ENCODE results near the gene CLEC3A.

The CLEC3A gene

GRCh38 chr16:77995843-77996455, 26.4 kb upstream of the CLEC3A start:
- Histone ChIP-seq H3K4me3 (ENCODE audit: low read length) (no peak overlapping the region), H3K9ac (ENCODE audit: low read length) (no peak overlapping the region)

GRCh38 chr16:77998350-77999023, 23.9 kb upstream of the CLEC3A start:
- Histone ChIP-seq H3K9ac (ENCODE audit: low read length) (no peak overlapping the region), H3K4me3 (ENCODE audit: low read length) (no peak overlapping the region), H3K36me3 (ENCODE audit: control insufficient read depth, insufficient read depth, low read length) (no peaks in the 10 kb centered on the region), H3K27me3 (ENCODE audit: control insufficient read depth, insufficient read depth, low read length) (no peaks in the 10 kb centered on the region), H3K4me1 (ENCODE audit: control insufficient read depth, insufficient read depth, low read length) (no peaks in the 10 kb centered on the region), H3K9me3 (ENCODE audit: control insufficient read depth, low read length) (no peaks in the 10 kb centered on the region)

More at GRCh38 chr16:77995843-77996455, 26.4 kb upstream of the CLEC3A start:
- H3K9me3 ChIP-seq (ENCODE audit: control insufficient read depth, low read length) = no peaks in the 10 kb centered on the region
- no peaks in the 10 kb centered on the region for H3K27me3 ChIP-seq (ENCODE audit: control insufficient read depth, insufficient read depth, low read length)
- no peaks in the 10 kb centered on the region for H3K4me1 ChIP-seq (ENCODE audit: control insufficient read depth, insufficient read depth, low read length)
- no peaks in the 10 kb centered on the region for H3K36me3 ChIP-seq (ENCODE audit: control insufficient read depth, insufficient read depth, low read length)

GRCh38 chr16:78001451-78002025, 20.8 kb upstream of the CLEC3A start:
- Histone ChIP-seq H3K9ac (ENCODE audit: low read length) (no peak overlapping the region), H3K27me3 (ENCODE audit: control insufficient read depth, insufficient read depth, low read length) (no peaks in the 10 kb centered on the region), H3K4me3 (ENCODE audit: low read length) (no peak overlapping the region), H3K36me3 (ENCODE audit: control insufficient read depth, insufficient read depth, low read length) (no peaks in the 10 kb centered on the region), H3K4me1 (ENCODE audit: control insufficient read depth, insufficient read depth, low read length) (no peaks in the 10 kb centered on the region), H3K9me3 (ENCODE audit: control insufficient read depth, low read length) (no peaks in the 10 kb centered on the region)

- H3K9ac ChIP-seq (ENCODE audit: low read length) = no peak overlapping the region
- no peaks in the 10 kb centered on the region for H3K36me3 ChIP-seq (ENCODE audit: control insufficient read depth, insufficient read depth, low read length)
- H3K27me3 ChIP-seq (ENCODE audit: control insufficient read depth, insufficient read depth, low read length) = no peaks in the 10 kb centered on the region
- H3K4me3 ChIP-seq (ENCODE audit: low read length) = no peak overlapping the region
- H3K9me3 ChIP-seq (ENCODE audit: control insufficient read depth, low read length) = no peaks in the 10 kb centered on the region
- no peaks in the 10 kb centered on the region for H3K4me1 ChIP-seq (ENCODE audit: control insufficient read depth, insufficient read depth, low read length)
These were observed 19.3 kb upstream of the CLEC3A start for GRCh38 chr16:78002915-78003538.

GRCh38 chr16:78004517-78004916, 17.8 kb upstream of the CLEC3A start:
- no peaks in the 10 kb centered on the region for H3K4me1 ChIP-seq (ENCODE audit: control insufficient read depth, insufficient read depth, low read length)
- no peaks in the 10 kb centered on the region for H3K9me3 ChIP-seq (ENCODE audit: control insufficient read depth, low read length)
- no peaks in the 10 kb centered on the region for H3K36me3 ChIP-seq (ENCODE audit: control insufficient read depth, insufficient read depth, low read length)
- no peak overlapping the region for H3K4me3 ChIP-seq (ENCODE audit: low read length)
- no peaks in the 10 kb centered on the region for H3K27me3 ChIP-seq (ENCODE audit: control insufficient read depth, insufficient read depth, low read length)
- H3K9ac ChIP-seq (ENCODE audit: low read length) = no peak overlapping the region

GRCh38 chr16:78005881-78006280, 16.5 kb upstream of the CLEC3A start:
- no peaks in the 10 kb centered on the region for H3K9me3 ChIP-seq (ENCODE audit: control insufficient read depth, low read length)
- no peak overlapping the region for H3K9ac ChIP-seq (ENCODE audit: low read length)
- H3K27me3 ChIP-seq (ENCODE audit: control insufficient read depth, insufficient read depth, low read length) = no peaks in the 10 kb centered on the region
- H3K4me1 ChIP-seq (ENCODE audit: control insufficient read depth, insufficient read depth, low read length) = no peaks in the 10 kb centered on the region
- no peak overlapping the region for H3K4me3 ChIP-seq (ENCODE audit: low read length)
- no peaks in the 10 kb centered on the region for H3K36me3 ChIP-seq (ENCODE audit: control insufficient read depth, insufficient read depth, low read length)

GRCh38 chr16:78007121-78007520, 15.2 kb upstream of the CLEC3A start:
- Histone ChIP-seq H3K9ac (ENCODE audit: low read length) (no peak overlapping the region), H3K36me3 (ENCODE audit: control insufficient read depth, insufficient read depth, low read length) (no peaks in the 10 kb centered on the region), H3K27me3 (ENCODE audit: control insufficient read depth, insufficient read depth, low read length) (no peaks in the 10 kb centered on the region), H3K9me3 (ENCODE audit: control insufficient read depth, low read length) (no peaks in the 10 kb centered on the region), H3K4me3 (ENCODE audit: low read length) (no peak overlapping the region), H3K4me1 (ENCODE audit: control insufficient read depth, insufficient read depth, low read length) (no peaks in the 10 kb centered on the region)

GRCh38 chr16:78024159-78024558, 1.8 kb downstream of the CLEC3A start:
- H3K9me3 ChIP-seq (ENCODE audit: control insufficient read depth, low read length) = no peaks in the 10 kb centered on the region
- no peak overlapping the region for H3K4me3 ChIP-seq (ENCODE audit: low read length)
- no peaks in the 10 kb centered on the region for H3K27me3 ChIP-seq (ENCODE audit: control insufficient read depth, insufficient read depth, low read length)
- no peaks in the 10 kb centered on the region for H3K4me1 ChIP-seq (ENCODE audit: control insufficient read depth, insufficient read depth, low read length)
- H3K9ac ChIP-seq (ENCODE audit: low read length) = no peak overlapping the region
- no peaks in the 10 kb centered on the region for H3K36me3 ChIP-seq (ENCODE audit: control insufficient read depth, insufficient read depth, low read length)

- Histone ChIP-seq H3K36me3 (ENCODE audit: control insufficient read depth, insufficient read depth, low read length) (no peaks in the 10 kb centered on the region), H3K9me3 (ENCODE audit: control insufficient read depth, low read length) (no peaks in the 10 kb centered on the region), H3K9ac (ENCODE audit: low read length) (no peak overlapping the region), H3K27me3 (ENCODE audit: control insufficient read depth, insufficient read depth, low read length) (no peaks in the 10 kb centered on the region), H3K4me1 (ENCODE audit: control insufficient read depth, insufficient read depth, low read length) (no peaks in the 10 kb centered on the region), H3K4me3 (ENCODE audit: low read length) (no peak overlapping the region)
These were observed 3.3 kb downstream of the CLEC3A start for GRCh38 chr16:78025631-78026030.

- Histone ChIP-seq H3K9ac (ENCODE audit: low read length) (no peak overlapping the region), H3K27me3 (ENCODE audit: control insufficient read depth, insufficient read depth, low read length) (no peaks in the 10 kb centered on the region), H3K4me3 (ENCODE audit: low read length) (no peak overlapping the region), H3K4me1 (ENCODE audit: control insufficient read depth, insufficient read depth, low read length) (no peaks in the 10 kb centered on the region), H3K36me3 (ENCODE audit: control insufficient read depth, insufficient read depth, low read length) (no peaks in the 10 kb centered on the region), H3K9me3 (ENCODE audit: control insufficient read depth, low read length) (no peaks in the 10 kb centered on the region)
These were observed 5.7 kb downstream of the CLEC3A start for GRCh38 chr16:78028018-78028417.

GRCh38 chr16:78034530-78034929, 12.2 kb downstream of the CLEC3A start:
- Histone ChIP-seq H3K4me1 (ENCODE audit: control insufficient read depth, insufficient read depth, low read length) (no peaks in the 10 kb centered on the region), H3K9ac (ENCODE audit: low read length) (no peak overlapping the region), H3K27me3 (ENCODE audit: control insufficient read depth, insufficient read depth, low read length) (no peaks in the 10 kb centered on the region), H3K9me3 (ENCODE audit: control insufficient read depth, low read length) (no peaks in the 10 kb centered on the region), H3K36me3 (ENCODE audit: control insufficient read depth, insufficient read depth, low read length) (no peaks in the 10 kb centered on the region), H3K4me3 (ENCODE audit: low read length) (no peak overlapping the region)

- Histone ChIP-seq H3K36me3 (ENCODE audit: control insufficient read depth, insufficient read depth, low read length) (no peaks in the 10 kb centered on the region), H3K27me3 (ENCODE audit: control insufficient read depth, insufficient read depth, low read length) (no peaks in the 10 kb centered on the region), H3K9me3 (ENCODE audit: control insufficient read depth, low read length) (no peaks in the 10 kb centered on the region), H3K9ac (ENCODE audit: low read length) (no peak overlapping the region), H3K4me1 (ENCODE audit: control insufficient read depth, insufficient read depth, low read length) (no peaks in the 10 kb centered on the region), H3K4me3 (ENCODE audit: low read length) (no peak overlapping the region)
These were observed 12.7 kb downstream of the CLEC3A start for GRCh38 chr16:78035012-78035411.

Data from mucosa of stomach (tissue), 1 donor.